Stomach smooth muscle (tissue), 2 donors: ENCODE data around the gene RYR1.

Experiments used
- H3K27ac ChIP-seq: one replicate; pipeline ENCODE4 v1.7.0; 2013; ENCODE audit warnings: mild to moderate bottlenecking, low read length, inconsistent platforms
- H3K27me3 ChIP-seq, 2 donors: one replicate each; pipeline ENCODE4 v1.7.0; 2013; ENCODE audit warnings: low read length in 2 of 2; ENCODE audit not compliant: insufficient read depth in 2 of 2, control insufficient read depth in 1 of 2
- H3K36me3 ChIP-seq, 2 donors: one replicate each; pipeline ENCODE4 v1.7.0; 2013; ENCODE audit warnings: low read length in 2 of 2; ENCODE audit not compliant: control insufficient read depth in 2 of 2, insufficient read depth in 2 of 2
- H3K4me1 ChIP-seq: one replicate; pipeline ENCODE4 v1.7.0; 2013; ENCODE audit warnings: low read length; ENCODE audit not compliant: control insufficient read depth, insufficient read depth
- H3K4me3 ChIP-seq, 2 donors: one replicate each; pipeline ENCODE4 v1.7.0; 2013; ENCODE audit warnings: low read length in 2 of 2
- H3K9ac ChIP-seq, 2 donors: one replicate each; pipeline ENCODE4 v1.7.0; 2013; ENCODE audit warnings: low read length in 2 of 2, mild to moderate bottlenecking in 1 of 2
- H3K9me3 ChIP-seq, 2 donors: one replicate each; pipeline ENCODE4 v1.7.0; 2013; ENCODE audit warnings: low read length in 2 of 2; ENCODE audit not compliant: control insufficient read depth in 2 of 2
- donor health status: healthy.
- donor health status: Pancreatic carcinoma.

The RYR1 gene

GRCh38 chr19:38429811-38430156 lies 3.7 kb upstream of the RYR1 start:
- H3K4me3 ChIP-seq = no peak overlapping the region
- no peaks in the 10 kb centered on the region for H3K4me1 ChIP-seq
- no peaks in the 10 kb centered on the region for H3K9me3 ChIP-seq
- no peak overlapping the region for H3K9ac ChIP-seq
- H3K36me3 ChIP-seq = no peaks in the 10 kb centered on the region
- no peak overlapping the region for H3K27ac ChIP-seq
- peaks cover 16 to 18% of the 10 kb centered on the region in 2 donors for H3K27me3 ChIP-seq

GRCh38 chr19:38430931-38431330 lies 2.6 kb upstream of the RYR1 start:
- no peak overlapping the region for H3K4me3 ChIP-seq
- H3K36me3 ChIP-seq = no peaks in the 10 kb centered on the region
- H3K4me1 ChIP-seq = no peaks in the 10 kb centered on the region
- peaks cover 16 to 20% of the 10 kb centered on the region in 2 donors for H3K27me3 ChIP-seq
- no peaks in the 10 kb centered on the region for H3K9me3 ChIP-seq
- H3K9ac ChIP-seq = no peak overlapping the region
- no peak overlapping the region for H3K27ac ChIP-seq

GRCh38 chr19:38434549-38435051 lies 1.1 kb downstream of the RYR1 start:
- Histone ChIP-seq H3K9me3 (no peaks in the 10 kb centered on the region), H3K36me3 (no peaks in the 10 kb centered on the region), H3K27ac (no peak overlapping the region), H3K9ac (no peak overlapping the region), H3K27me3 (peaks cover 14 to 20% of the 10 kb centered on the region in 2 donors), H3K4me3 (no peak overlapping the region), H3K4me1 (no peaks in the 10 kb centered on the region)

GRCh38 chr19:38437295-38437694 lies 3.8 kb downstream of the RYR1 start:
- Histone ChIP-seq H3K9me3 (no peaks in the 10 kb centered on the region), H3K4me3 (no peak overlapping the region), H3K36me3 (no peaks in the 10 kb centered on the region), H3K9ac (no peak overlapping the region), H3K27ac (no peak overlapping the region), H3K27me3 (peaks cover 19 to 22% of the 10 kb centered on the region in 2 donors), H3K4me1 (no peaks in the 10 kb centered on the region)

- no peaks in the 10 kb centered on the region for H3K36me3 ChIP-seq
- H3K27me3 ChIP-seq = peaks cover 19 to 23% of the 10 kb centered on the region in 2 donors
- H3K4me3 ChIP-seq = no peak overlapping the region
- H3K4me1 ChIP-seq = no peaks in the 10 kb centered on the region
- no peak overlapping the region for H3K27ac ChIP-seq
- no peaks in the 10 kb centered on the region for H3K9me3 ChIP-seq
- H3K9ac ChIP-seq = no peak overlapping the region
These were observed 4.4 kb downstream of the RYR1 start for GRCh38 chr19:38437917-38438316.

GRCh38 chr19:38440592-38440991 lies 7.1 kb downstream of the RYR1 start:
- no peaks in the 10 kb centered on the region for H3K36me3 ChIP-seq
- no peak overlapping the region for H3K27ac ChIP-seq
- H3K4me3 ChIP-seq = no peak overlapping the region
- no peak overlapping the region for H3K9ac ChIP-seq
- no peaks in the 10 kb centered on the region for H3K9me3 ChIP-seq
- no peaks in the 10 kb centered on the region for H3K4me1 ChIP-seq
- H3K27me3 ChIP-seq = peaks cover 3 to 5% of the 10 kb centered on the region in 2 donors

GRCh38 chr19:38441657-38442348 lies 8.3 kb downstream of the RYR1 start:
- Histone ChIP-seq H3K9ac (no peak overlapping the region), H3K27ac (no peak overlapping the region), H3K4me3 (no peak overlapping the region), H3K27me3 (peaks cover 3 to 5% of the 10 kb centered on the region in 2 donors), H3K9me3 (no peaks in the 10 kb centered on the region), H3K36me3 (no peaks in the 10 kb centered on the region), H3K4me1 (no peaks in the 10 kb centered on the region)

- no peak overlapping the region for H3K4me3 ChIP-seq
- H3K9me3 ChIP-seq = no peaks in the 10 kb centered on the region
- H3K36me3 ChIP-seq = no peaks in the 10 kb centered on the region
- peaks cover 3 to 5% of the 10 kb centered on the region in 2 donors for H3K27me3 ChIP-seq
- no peaks in the 10 kb centered on the region for H3K4me1 ChIP-seq
- H3K9ac ChIP-seq = no peak overlapping the region
- H3K27ac ChIP-seq = no peak overlapping the region
These were observed 9.2 kb downstream of the RYR1 start for GRCh38 chr19:38442736-38443135.

- Histone ChIP-seq H3K4me3 (no peak overlapping the region), H3K27me3 (peaks cover 3 to 5% of the 10 kb centered on the region in 2 donors), H3K9me3 (no peaks in the 10 kb centered on the region), H3K9ac (no peak overlapping the region), H3K4me1 (no peaks in the 10 kb centered on the region), H3K36me3 (no peaks in the 10 kb centered on the region), H3K27ac (no peak overlapping the region)
These were observed 10.0 kb downstream of the RYR1 start for GRCh38 chr19:38443458-38443999.

- no peaks in the 10 kb centered on the region for H3K36me3 ChIP-seq
These were observed 10.5 kb downstream of the RYR1 start for GRCh38 chr19:38444026-38444425.

GRCh38 chr19:38445362-38445761 lies 11.9 kb downstream of the RYR1 start:
- Histone ChIP-seq H3K4me3 (no peak overlapping the region), H3K4me1 (no peaks in the 10 kb centered on the region), H3K9me3 (no peaks in the 10 kb centered on the region), H3K27me3 (peaks cover 3 to 5% of the 10 kb centered on the region in 2 donors), H3K27ac (no peak overlapping the region), H3K9ac (no peak overlapping the region), H3K36me3 (no peaks in the 10 kb centered on the region)

More at GRCh38 chr19:38444026-38444425, 10.5 kb downstream of the RYR1 start:
- no peak overlapping the region for H3K9ac ChIP-seq
- no peaks in the 10 kb centered on the region for H3K9me3 ChIP-seq
- no peak overlapping the region for H3K4me3 ChIP-seq
- no peaks in the 10 kb centered on the region for H3K4me1 ChIP-seq
- no peak overlapping the region for H3K27ac ChIP-seq
- H3K27me3 ChIP-seq = peaks cover 3 to 5% of the 10 kb centered on the region in 2 donors
